ENCODE results near the gene CLNK.

GRCh38 chr4:10698172-10698571 is 13.6 kb upstream of the CLNK start:
- no peak for TF ChIP-seq CTCF (IDR thresholded peaks at IDR 0.05)
- no peak for TF ChIP-seq POLR2A (IDR thresholded peaks at IDR 0.05)

Data from esophagus squamous epithelium (tissue), 4 donors.